Putamen (tissue), 1 donor: Measurements from ENCODE around the gene MAP6.
"Not testable (repeated sequence)": the region's sequence is repeated elsewhere in the genome, so short reads cannot be mapped to it uniquely, and the experiment has no call there.

Experiments used
- DNase-seq: peaks from one replicate; pipeline ENCODE4 v3.0.0-alpha.2; 2016; ENCODE audit warnings: low spot score

The MAP6 gene

GRCh38 chr11:75668451-75669297 is at the start of gene MAP6:
Gene MAP6, minus strand, starts transcription at chr11:75669038. Its CDS starts 669 bp downstream, at chr11:75668369.
- DNase-seq = peak; percentile 68

- no peak for DNase-seq
These were observed 49.0 kb upstream of the MAP6 start, which contains the start of gene MOGAT2 for GRCh38 chr11:75717608-75718418. Gene MOGAT2, plus strand, starts transcription at chr11:75717838. Its CDS starts 51 bp downstream, at chr11:75717889.

- no peak for DNase-seq
These were observed 47.8 kb upstream of the MAP6 start for GRCh38 chr11:75716659-75717058.

GRCh38 chr11:75715688-75716087 is 46.9 kb upstream of the MAP6 start:
- no peak for DNase-seq

- no peak for DNase-seq
These were observed 45.4 kb upstream of the MAP6 start for GRCh38 chr11:75714211-75714610.

GRCh38 chr11:75706260-75706729 is 37.5 kb upstream of the MAP6 start:
- peak; percentile 68 for DNase-seq

GRCh38 chr11:75705541-75705940 is 36.7 kb upstream of the MAP6 start:
- DNase-seq = no peak

- DNase-seq = no peak
These were observed 34.9 kb upstream of the MAP6 start for GRCh38 chr11:75703695-75704237.

- DNase-seq = no peak
These were observed 32.1 kb upstream of the MAP6 start for GRCh38 chr11:75700940-75701339.

- DNase-seq = no peak
These were observed 29.2 kb upstream of the MAP6 start for GRCh38 chr11:75697906-75698581.

- no peak for DNase-seq
These were observed 23.0 kb upstream of the MAP6 start for GRCh38 chr11:75691804-75692203.

- DNase-seq = no peak
These were observed 21.2 kb upstream of the MAP6 start for GRCh38 chr11:75689863-75690609.

- not testable (repeated sequence) for DNase-seq
These were observed 15.0 kb upstream of the MAP6 start for GRCh38 chr11:75683856-75684255.

GRCh38 chr11:75679566-75679965 is 10.7 kb upstream of the MAP6 start:
- no peak for DNase-seq

- no peak for DNase-seq
These were observed 9.9 kb upstream of the MAP6 start for GRCh38 chr11:75678620-75679259.

- DNase-seq = no peak
These were observed 9.1 kb upstream of the MAP6 start for GRCh38 chr11:75677909-75678308.

GRCh38 chr11:75677275-75677674 is 8.4 kb upstream of the MAP6 start:
- no peak for DNase-seq

GRCh38 chr11:75673977-75674582 is 5.2 kb upstream of the MAP6 start:
- no peak for DNase-seq

- peak; percentile 74 for DNase-seq
These were observed 897 bp downstream of the MAP6 start for GRCh38 chr11:75667831-75668450.
